KBM-7 (cell line): ENCODE measurements around the gene GPRIN3.

Experiments used
- DNase-seq: peaks from one replicate; pipeline ENCODE4 v3.0.0-alpha.2; 2015
- in situ Hi-C: fragments of 300-500 bp; cut with MboI; formaldehyde crosslinking; loops from 2 replicates; pipeline ENCODE4 v1.14.3; 2020; ENCODE audit warnings: low sequenced_read_pairs, low pct_unique_long_range_greater_than_20kb, mixed read lengths

Gene GPRIN3

DNA sequence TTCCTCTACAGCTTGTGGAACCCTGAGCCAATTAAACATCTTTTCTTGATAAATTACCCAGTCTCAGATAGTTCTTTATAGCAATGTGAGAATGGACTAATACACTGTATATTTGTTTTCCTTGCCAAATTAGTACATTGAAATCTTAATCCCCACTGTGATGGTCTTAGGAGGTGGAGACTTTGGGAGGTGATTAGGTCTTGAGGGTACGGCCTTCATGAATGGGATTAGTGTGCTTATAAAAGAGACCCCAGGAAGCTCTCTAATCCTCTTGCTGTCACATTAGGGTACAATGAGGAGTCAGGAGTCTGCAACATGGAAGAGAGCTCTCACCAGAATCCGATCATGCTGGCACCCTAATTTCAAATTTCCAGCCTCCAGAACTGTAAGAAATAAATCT lies 109.7 kb downstream of the GPRIN3 start:
- in situ Hi-C loops, result no loop called here
- no peak for DNase-seq

GRCh38 chr4:89196745-89197144 lies 110.9 kb downstream of the GPRIN3 start:
- no peak for DNase-seq
- in situ Hi-C loops, result no loop called here

DNA sequence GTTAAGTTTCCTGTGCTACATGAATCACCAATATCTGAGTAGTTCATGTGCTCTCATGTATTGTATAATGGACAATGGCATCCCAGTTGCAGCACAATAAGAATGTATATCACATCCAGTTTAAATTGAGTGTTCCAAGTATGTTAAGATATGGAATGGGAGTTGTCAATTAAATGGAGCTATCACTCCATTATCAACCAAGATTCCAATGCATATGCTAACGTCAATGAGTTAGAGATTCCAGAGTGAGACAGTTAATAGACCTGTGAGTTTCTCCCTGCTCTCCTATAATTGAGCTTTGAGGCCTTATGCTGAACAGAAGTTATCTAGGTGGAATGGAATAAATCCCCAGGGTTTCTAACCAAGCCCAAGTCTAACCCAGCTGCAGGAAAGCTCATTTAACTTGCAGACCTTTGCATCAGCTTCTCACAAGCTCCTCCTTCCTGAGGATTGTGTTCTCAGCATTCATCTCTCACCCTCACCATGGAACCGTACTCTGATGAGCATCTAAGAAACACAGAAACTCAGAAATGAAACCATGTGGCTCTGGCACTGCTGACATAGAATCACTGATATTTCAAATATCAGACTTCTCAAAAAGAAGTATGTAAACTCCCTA lies 111.4 kb downstream of the GPRIN3 start:
- in situ Hi-C loops, result no loop called here
- DNase-seq, result no peak

DNA sequence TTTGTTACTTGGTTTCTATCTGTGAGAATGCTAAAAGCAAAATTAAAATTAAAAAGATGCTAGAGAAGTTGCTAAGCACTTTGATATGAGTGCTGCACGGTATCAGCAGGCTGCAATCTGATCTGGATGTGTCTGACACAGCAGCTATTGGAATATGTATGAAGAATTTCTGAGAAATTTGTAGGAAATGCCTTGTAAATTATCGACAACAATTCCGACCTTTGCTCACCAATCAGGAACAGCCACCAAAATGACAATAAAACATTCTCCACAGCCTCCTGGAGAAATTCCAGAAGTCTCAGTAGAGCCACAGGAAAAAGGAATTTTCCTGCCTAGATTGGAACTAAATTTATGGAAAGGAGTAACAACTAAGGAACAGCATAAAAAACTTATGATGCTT lies 113.8 kb downstream of the GPRIN3 start:
- in situ Hi-C loops, result no loop called here
- DNase-seq, result no peak
